IPS-18c (cell line): ENCODE results near the gene CYP4F22.
"Not testable (repeated sequence)": the region's sequence is repeated elsewhere in the genome, so short reads cannot be mapped to it uniquely, and the experiment has no call there.

Experiments used
- H3K4me3 ChIP-seq: 2 replicates; pipeline ENCODE4 v1.7.0; 2013; ENCODE audit warnings: low read depth, mild to moderate bottlenecking, low read length, moderate library complexity; ENCODE audit not compliant: insufficient read depth
- H3K9me3 ChIP-seq: one replicate; pipeline ENCODE4 v1.6.1; 2013; ENCODE audit warnings: mild to moderate bottlenecking, low read length, moderate library complexity; ENCODE audit not compliant: control insufficient read depth, insufficient read depth

The CYP4F22 gene

GRCh38 chr19:15480996-15481395 lies 27.3 kb upstream of the CYP4F22 start:
- H3K4me3 ChIP-seq, H3K9me3 ChIP-seq: not testable (repeated sequence)

GRCh38 chr19:15485768-15486167 lies 22.6 kb upstream of the CYP4F22 start:
- H3K4me3 ChIP-seq, H3K9me3 ChIP-seq: not testable (repeated sequence)

- H3K9me3 ChIP-seq, result no peaks in the 10 kb centered on the region
These were observed 21.3 kb upstream of the CYP4F22 start for GRCh38 chr19:15487038-15487437.

GRCh38 chr19:15488489-15489226 lies 19.7 kb upstream of the CYP4F22 start:
- no peaks in the 10 kb centered on the region for H3K9me3 ChIP-seq
- no peak overlapping the region for H3K4me3 ChIP-seq

More at GRCh38 chr19:15487038-15487437, 21.3 kb upstream of the CYP4F22 start:
- no peak overlapping the region for H3K4me3 ChIP-seq

GRCh38 chr19:15495151-15495550 lies 13.2 kb upstream of the CYP4F22 start:
- Histone ChIP-seq H3K9me3 (no peaks in the 10 kb centered on the region), H3K4me3 (no peak overlapping the region)

GRCh38 chr19:15498156-15498858 lies 10.0 kb upstream of the CYP4F22 start:
- no peak overlapping the region; the same call in 1 of the 2 replicates for H3K4me3 ChIP-seq
- no peaks in the 10 kb centered on the region for H3K9me3 ChIP-seq

GRCh38 chr19:15498910-15499309 lies 9.4 kb upstream of the CYP4F22 start:
- no peaks in the 10 kb centered on the region for H3K9me3 ChIP-seq
- H3K4me3 ChIP-seq, result no peak overlapping the region; the same call in 1 of the 2 replicates

GRCh38 chr19:15501596-15501995 lies 6.7 kb upstream of the CYP4F22 start:
- Histone ChIP-seq H3K9me3 (peaks cover 2% of the 10 kb centered on the region), H3K4me3 (no peak overlapping the region)

- H3K9me3 ChIP-seq, result peaks cover 2% of the 10 kb centered on the region
- H3K4me3 ChIP-seq, result no peak overlapping the region
These were observed 6.1 kb upstream of the CYP4F22 start for GRCh38 chr19:15502264-15502663.

- Histone ChIP-seq H3K4me3 (no peak overlapping the region), H3K9me3 (peaks cover 2% of the 10 kb centered on the region)
These were observed 2.2 kb upstream of the CYP4F22 start for GRCh38 chr19:15506074-15506571.

- peaks cover 2% of the 10 kb centered on the region for H3K9me3 ChIP-seq
- H3K4me3 ChIP-seq, result no peak overlapping the region
These were observed 974 bp upstream of the CYP4F22 start for GRCh38 chr19:15507068-15508034.

GRCh38 chr19:15511671-15512424 lies 3.5 kb downstream of the CYP4F22 start:
- H3K4me3 ChIP-seq, result no peak overlapping the region; the same call in 1 of the 2 replicates
- no peaks in the 10 kb centered on the region for H3K9me3 ChIP-seq

- not testable (repeated sequence) for H3K4me3 ChIP-seq, H3K9me3 ChIP-seq
These were observed 6.9 kb downstream of the CYP4F22 start for GRCh38 chr19:15515227-15515625.

GRCh38 chr19:15516363-15516762 lies 8.0 kb downstream of the CYP4F22 start:
- Histone ChIP-seq H3K9me3 (no peaks in the 10 kb centered on the region), H3K4me3 (no peak overlapping the region)

- H3K9me3 ChIP-seq, result no peaks in the 10 kb centered on the region
- H3K4me3 ChIP-seq, result no peak overlapping the region; the same call in 1 of the 2 replicates
These were observed 9.5 kb downstream of the CYP4F22 start for GRCh38 chr19:15517778-15518177.

GRCh38 chr19:15519433-15519976 lies 11.2 kb downstream of the CYP4F22 start:
- H3K9me3 ChIP-seq, result no peaks in the 10 kb centered on the region

More at GRCh38 chr19:15519433-15519976, 11.2 kb downstream of the CYP4F22 start:
- H3K4me3 ChIP-seq, result no peak overlapping the region
